Measurements from ENCODE around the gene GRWD1. TPM values are rescaled to one million over a fixed set of nuclear protein-coding genes. Genes with fewer than 3 reads are reported as not detected.
"Not testable (repeated sequence)": the region's sequence is repeated elsewhere in the genome, so short reads cannot be mapped to it uniquely, and the experiment has no call there.

The GRWD1 gene
- total and polyA plus RNA-seq, 2 donors: 8.4 to 20.2 TPM

DNA sequence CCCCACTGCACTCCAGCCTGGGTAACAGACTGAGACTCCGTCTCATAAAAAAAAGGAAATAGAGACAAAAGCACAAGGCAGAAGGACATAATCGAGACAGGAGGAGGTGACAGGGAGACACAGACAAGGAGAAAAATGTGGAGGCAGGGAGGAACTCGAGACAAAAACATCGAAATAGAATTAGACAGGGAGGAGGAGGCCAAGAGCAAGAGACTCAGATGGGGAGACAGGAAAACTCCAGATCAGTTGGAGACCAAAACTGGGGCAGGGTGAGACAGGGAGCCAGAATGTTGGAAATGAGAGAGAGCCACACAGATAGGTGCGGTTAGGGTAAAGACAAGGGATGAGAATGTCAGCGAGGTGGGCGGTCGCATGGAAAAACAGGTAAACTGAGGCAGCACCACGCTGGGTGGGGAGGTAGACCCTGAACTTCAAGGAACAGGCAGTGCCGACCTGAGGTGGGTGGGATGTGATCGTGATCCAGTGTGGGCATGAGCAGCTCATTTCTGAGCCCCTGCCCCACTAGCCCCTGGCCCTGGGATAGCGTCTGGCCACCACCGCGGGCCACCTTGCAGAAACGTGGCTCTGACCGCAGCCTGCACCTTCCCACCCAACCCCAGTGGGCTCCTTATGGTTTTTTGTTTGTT, 38.6 kb downstream of the GRWD1 start:
- WGBS: 95% methylated on average over 16 of the region's 16 CpGs
- Histone ChIP-seq H3K27ac (ENCODE audit: low read depth in 1 of 2, low read length in 1 of 2) (no peak overlapping the region), H3K36me3 (ENCODE audit: control insufficient read depth in 2 of 2, insufficient read depth in 2 of 2, low read length in 1 of 2) (peaks cover 5 to 7% of the 10 kb centered on the region in 2 donors), H3K4me3 (ENCODE audit: low read length in 2 of 2) (no peak overlapping the region), H3K9me3 (ENCODE audit: control insufficient read depth in 2 of 2, insufficient read depth in 1 of 2, low read length in 1 of 2) (no peaks in the 10 kb centered on the region), H3K27me3 (ENCODE audit: control insufficient read depth in 2 of 2, insufficient read depth in 1 of 2, low read length in 1 of 2) (peaks cover 0 to 15% of the 10 kb centered on the region in 2 donors), H3K4me1 (ENCODE audit: control insufficient read depth in 2 of 2, insufficient read depth in 2 of 2, low read length in 2 of 2) (peaks cover 11 to 26% of the 10 kb centered on the region in 2 donors)
- no peak for DNase-seq (ENCODE audit: low read depth in 6 of 9, low spot score in 9 of 9)

DNA sequence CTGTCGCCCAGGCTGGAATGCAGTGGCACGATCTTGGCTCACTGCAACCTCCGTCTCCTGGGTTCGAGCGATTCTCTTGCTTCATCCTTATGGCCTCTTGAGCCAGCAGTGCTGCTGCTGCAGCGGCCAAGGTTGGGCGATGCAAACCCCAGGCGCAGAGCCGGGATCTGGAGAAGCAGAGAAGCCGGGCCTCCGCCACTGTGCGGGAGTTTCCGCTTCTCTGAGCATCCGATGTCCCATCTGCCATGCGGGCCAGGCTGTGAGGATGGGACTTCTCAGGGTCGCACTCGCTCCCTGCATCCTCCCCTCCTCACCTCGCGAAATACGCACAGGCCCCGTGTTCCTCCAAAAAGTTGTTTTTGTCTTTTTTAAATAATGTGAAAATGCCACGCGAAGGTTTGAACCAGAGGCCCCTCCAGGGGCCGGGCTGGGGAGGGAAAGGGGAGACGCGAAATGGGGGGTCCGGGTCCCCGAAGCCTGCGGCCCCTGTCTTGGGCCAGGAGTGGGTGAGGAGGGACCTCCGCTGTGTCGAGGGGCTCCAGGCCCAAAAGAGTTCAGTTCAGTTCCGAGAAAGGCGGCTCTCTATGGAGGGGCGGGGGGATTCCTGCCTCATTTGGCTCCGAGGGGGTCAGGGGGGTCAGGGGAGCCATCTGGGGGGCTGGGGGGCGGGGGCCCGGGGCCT, 39.3 kb downstream of the GRWD1 start:
- H3K27me3 ChIP-seq (ENCODE audit: control insufficient read depth in 2 of 2, insufficient read depth in 1 of 2, low read length in 1 of 2): peaks cover 1 to 21% of the 10 kb centered on the region in 2 donors
- no peak overlapping the region for H3K27ac ChIP-seq (ENCODE audit: low read depth in 1 of 2, low read length in 1 of 2)
- peaks cover 0 to 1% of the 10 kb centered on the region in 2 donors for H3K36me3 ChIP-seq (ENCODE audit: control insufficient read depth in 2 of 2, insufficient read depth in 2 of 2, low read length in 1 of 2)
- no peaks in the 10 kb centered on the region for H3K9me3 ChIP-seq (ENCODE audit: control insufficient read depth in 2 of 2, insufficient read depth in 1 of 2, low read length in 1 of 2)
- DNase-seq (ENCODE audit: low read depth in 6 of 9, low spot score in 9 of 9): no peak
- peaks cover 11 to 27% of the 10 kb centered on the region in 2 donors for H3K4me1 ChIP-seq (ENCODE audit: control insufficient read depth in 2 of 2, insufficient read depth in 2 of 2, low read length in 2 of 2)
- 94% methylated on average over 37 of the region's 37 CpGs for WGBS
- no peak overlapping the region for H3K4me3 ChIP-seq (ENCODE audit: low read length in 2 of 2)

DNA sequence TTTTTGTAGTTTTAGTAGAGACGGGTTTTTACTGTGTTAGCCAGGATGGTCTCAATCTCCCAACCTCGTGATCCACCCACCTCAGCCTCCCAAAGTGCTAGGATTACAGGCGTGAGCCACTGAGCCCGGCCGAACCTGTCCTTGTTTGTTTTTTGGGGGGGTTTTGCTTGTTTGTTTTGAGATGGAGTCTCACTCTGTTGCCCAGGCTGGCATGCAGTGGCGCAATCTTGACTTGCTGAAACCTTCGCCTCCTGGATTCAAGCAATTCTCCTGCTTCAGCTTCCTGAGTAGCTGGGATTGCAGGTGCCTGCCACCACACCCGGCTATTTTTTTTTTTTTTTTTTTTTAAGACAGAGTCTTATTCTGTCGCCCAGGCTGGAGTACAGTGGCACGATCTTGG, 40.9 kb downstream of the GRWD1 start:
- Histone ChIP-seq H3K27me3 (ENCODE audit: control insufficient read depth in 2 of 2, insufficient read depth in 1 of 2, low read length in 1 of 2) (peaks cover 12 to 37% of the 10 kb centered on the region in 2 donors), H3K4me1 (ENCODE audit: control insufficient read depth in 2 of 2, insufficient read depth in 2 of 2, low read length in 2 of 2) (peaks cover 11 to 25% of the 10 kb centered on the region in 2 donors)
- not testable (repeated sequence) for H3K27ac ChIP-seq (ENCODE audit: low read depth in 1 of 2, low read length in 1 of 2); H3K4me3 ChIP-seq (ENCODE audit: low read length in 2 of 2); H3K36me3 ChIP-seq (ENCODE audit: control insufficient read depth in 2 of 2, insufficient read depth in 2 of 2, low read length in 1 of 2); H3K9me3 ChIP-seq (ENCODE audit: control insufficient read depth in 2 of 2, insufficient read depth in 1 of 2, low read length in 1 of 2); DNase-seq (ENCODE audit: low read depth in 6 of 9, low spot score in 9 of 9)
- 92% methylated on average over 10 of the region's 10 CpGs for WGBS

DNA sequence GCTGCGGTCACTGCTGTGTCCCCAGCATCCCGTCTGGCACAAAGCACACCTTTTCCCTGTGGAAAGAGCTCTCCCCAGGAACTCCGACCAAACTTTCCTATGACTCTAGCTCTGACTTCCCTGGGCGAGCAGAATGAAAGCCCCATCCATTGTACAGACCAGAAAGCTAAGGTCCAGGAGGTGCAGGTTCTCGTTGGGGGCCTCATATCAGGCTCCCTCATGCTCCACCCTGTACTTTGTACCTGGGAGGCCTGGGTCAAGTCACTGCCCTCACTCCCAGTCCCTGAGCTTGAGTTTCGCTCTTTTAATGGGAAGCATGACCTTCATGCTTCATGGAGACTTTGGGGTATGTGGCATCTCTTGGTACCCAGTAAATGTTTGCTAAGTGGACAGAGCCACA, 41.8 kb downstream of the GRWD1 start:
- H3K27ac ChIP-seq (ENCODE audit: low read depth in 1 of 2, low read length in 1 of 2): no peak overlapping the region
- WGBS: 95% methylated on average over 6 of the region's 6 CpGs
- no peak for DNase-seq (ENCODE audit: low read depth in 6 of 9, low spot score in 9 of 9)
- H3K4me1 ChIP-seq (ENCODE audit: control insufficient read depth in 2 of 2, insufficient read depth in 2 of 2, low read length in 2 of 2): peaks cover 14 to 25% of the 10 kb centered on the region in 2 donors
- peaks cover 0 to 4% of the 10 kb centered on the region in 2 donors for H3K9me3 ChIP-seq (ENCODE audit: control insufficient read depth in 2 of 2, insufficient read depth in 1 of 2, low read length in 1 of 2)
- H3K4me3 ChIP-seq (ENCODE audit: low read length in 2 of 2): no peak overlapping the region
- peaks cover 19 to 46% of the 10 kb centered on the region in 2 donors for H3K27me3 ChIP-seq (ENCODE audit: control insufficient read depth in 2 of 2, insufficient read depth in 1 of 2, low read length in 1 of 2)
- H3K36me3 ChIP-seq (ENCODE audit: control insufficient read depth in 2 of 2, insufficient read depth in 2 of 2, low read length in 1 of 2): no peaks in the 10 kb centered on the region

DNA sequence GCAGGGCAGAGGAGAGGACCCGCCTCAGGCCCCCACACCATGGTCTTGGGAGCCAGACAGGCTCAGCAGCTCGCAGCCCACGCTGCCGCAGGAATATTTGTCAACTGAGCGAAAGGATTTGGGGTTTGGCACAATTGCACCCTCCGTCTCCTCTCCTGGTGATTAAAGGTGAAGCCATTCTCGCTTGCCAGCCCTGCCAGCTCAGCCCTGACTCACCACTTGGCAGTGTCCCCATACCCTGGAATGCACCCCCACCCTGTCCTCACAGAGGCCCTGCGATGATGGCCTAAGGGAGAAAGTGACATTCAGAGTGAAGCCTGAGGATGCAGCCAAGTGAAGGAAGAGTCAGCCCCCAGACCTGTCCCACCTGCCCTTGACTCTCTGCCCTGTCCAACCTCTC, 42.2 kb downstream of the GRWD1 start:
- Histone ChIP-seq H3K27ac (ENCODE audit: low read depth in 1 of 2, low read length in 1 of 2) (no peak overlapping the region), H3K4me1 (ENCODE audit: control insufficient read depth in 2 of 2, insufficient read depth in 2 of 2, low read length in 2 of 2) (peaks cover 14 to 29% of the 10 kb centered on the region in 2 donors), H3K36me3 (ENCODE audit: control insufficient read depth in 2 of 2, insufficient read depth in 2 of 2, low read length in 1 of 2) (no peaks in the 10 kb centered on the region), H3K27me3 (ENCODE audit: control insufficient read depth in 2 of 2, insufficient read depth in 1 of 2, low read length in 1 of 2) (peaks cover 23 to 50% of the 10 kb centered on the region in 2 donors), H3K4me3 (ENCODE audit: low read length in 2 of 2) (no peak overlapping the region), H3K9me3 (ENCODE audit: control insufficient read depth in 2 of 2, insufficient read depth in 1 of 2, low read length in 1 of 2) (peaks cover 0 to 8% of the 10 kb centered on the region in 2 donors)
- WGBS: 94% methylated on average over 8 of the region's 8 CpGs
- no peak for DNase-seq (ENCODE audit: low read depth in 6 of 9, low spot score in 9 of 9)

DNA sequence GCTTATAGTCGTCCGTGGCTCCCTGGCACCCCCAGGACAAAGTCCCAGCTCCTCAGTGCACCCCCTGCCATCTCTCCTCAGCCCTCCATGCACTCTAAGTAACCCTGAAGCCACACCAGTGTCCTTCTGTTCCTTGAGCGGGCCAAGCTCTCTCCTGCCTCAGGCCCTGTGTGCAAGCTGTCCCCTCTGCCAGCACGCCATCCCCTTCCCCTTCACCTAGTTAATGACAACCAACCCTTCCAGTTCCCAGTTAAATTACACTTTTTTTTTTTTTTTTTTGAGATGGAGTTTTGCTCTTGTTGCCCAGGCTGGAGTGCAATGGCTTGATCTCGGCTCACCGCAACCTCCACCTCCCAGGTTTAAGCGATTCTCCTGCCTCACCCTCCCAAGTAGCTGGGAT, 42.7 kb downstream of the GRWD1 start:
- H3K36me3 ChIP-seq (ENCODE audit: control insufficient read depth in 2 of 2, insufficient read depth in 2 of 2, low read length in 1 of 2); H3K4me3 ChIP-seq (ENCODE audit: low read length in 2 of 2); DNase-seq (ENCODE audit: low read depth in 6 of 9, low spot score in 9 of 9); H3K27ac ChIP-seq (ENCODE audit: low read depth in 1 of 2, low read length in 1 of 2): not testable (repeated sequence)
- peaks cover 0 to 13% of the 10 kb centered on the region in 2 donors for H3K9me3 ChIP-seq (ENCODE audit: control insufficient read depth in 2 of 2, insufficient read depth in 1 of 2, low read length in 1 of 2)
- WGBS: 97% methylated on average over 7 of the region's 7 CpGs
- H3K4me1 ChIP-seq (ENCODE audit: control insufficient read depth in 2 of 2, insufficient read depth in 2 of 2, low read length in 2 of 2): peaks cover 14 to 29% of the 10 kb centered on the region in 2 donors
- H3K27me3 ChIP-seq (ENCODE audit: control insufficient read depth in 2 of 2, insufficient read depth in 1 of 2, low read length in 1 of 2): peaks cover 29 to 55% of the 10 kb centered on the region in 2 donors

DNA sequence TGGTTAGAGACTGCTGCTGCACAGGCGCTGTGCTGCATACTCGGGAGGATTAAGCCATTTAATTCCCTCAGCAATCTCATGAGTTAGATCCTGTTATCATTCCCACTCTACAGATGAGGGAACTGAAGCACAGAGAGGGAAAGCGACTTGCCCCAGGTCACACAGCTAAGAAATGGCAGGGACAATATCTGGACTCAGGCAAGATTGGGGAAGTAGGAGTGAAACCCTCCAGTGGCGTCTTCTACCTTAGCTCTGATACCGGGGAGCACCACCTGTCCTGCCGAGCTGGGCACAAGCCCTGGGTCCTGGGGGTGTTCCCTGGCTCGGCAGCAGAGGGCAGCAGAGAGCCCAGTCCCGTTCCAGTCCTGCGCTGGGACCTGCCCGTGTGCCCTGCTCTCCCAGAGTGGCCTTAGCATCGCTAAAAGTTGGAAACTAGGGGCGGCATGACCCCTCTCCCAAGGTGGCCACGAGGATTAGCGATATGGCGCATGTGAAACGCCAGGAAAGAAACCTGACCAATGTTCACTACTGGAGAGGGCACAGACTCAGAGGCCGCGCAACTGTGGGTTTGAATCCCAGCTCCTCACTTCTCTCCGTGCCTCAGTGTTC, 43.9 kb downstream of the GRWD1 start:
- H3K27ac ChIP-seq (ENCODE audit: low read depth in 1 of 2, low read length in 1 of 2): no peak overlapping the region
- DNase-seq (ENCODE audit: low read depth in 6 of 9, low spot score in 9 of 9): peak in 3 of 9 donors; percentile 63 to 78 (median 70)
- H3K4me1 ChIP-seq (ENCODE audit: control insufficient read depth in 2 of 2, insufficient read depth in 2 of 2, low read length in 2 of 2): peaks cover 14 to 29% of the 10 kb centered on the region in 2 donors
- H3K4me3 ChIP-seq (ENCODE audit: low read length in 2 of 2): no peak overlapping the region
- peaks cover 0 to 14% of the 10 kb centered on the region in 2 donors for H3K9me3 ChIP-seq (ENCODE audit: control insufficient read depth in 2 of 2, insufficient read depth in 1 of 2, low read length in 1 of 2)
- WGBS: 27% methylated on average over 19 of the region's 19 CpGs
- H3K36me3 ChIP-seq (ENCODE audit: control insufficient read depth in 2 of 2, insufficient read depth in 2 of 2, low read length in 1 of 2): no peaks in the 10 kb centered on the region
- peaks cover 40 to 66% of the 10 kb centered on the region in 2 donors for H3K27me3 ChIP-seq (ENCODE audit: control insufficient read depth in 2 of 2, insufficient read depth in 1 of 2, low read length in 1 of 2)

DNA sequence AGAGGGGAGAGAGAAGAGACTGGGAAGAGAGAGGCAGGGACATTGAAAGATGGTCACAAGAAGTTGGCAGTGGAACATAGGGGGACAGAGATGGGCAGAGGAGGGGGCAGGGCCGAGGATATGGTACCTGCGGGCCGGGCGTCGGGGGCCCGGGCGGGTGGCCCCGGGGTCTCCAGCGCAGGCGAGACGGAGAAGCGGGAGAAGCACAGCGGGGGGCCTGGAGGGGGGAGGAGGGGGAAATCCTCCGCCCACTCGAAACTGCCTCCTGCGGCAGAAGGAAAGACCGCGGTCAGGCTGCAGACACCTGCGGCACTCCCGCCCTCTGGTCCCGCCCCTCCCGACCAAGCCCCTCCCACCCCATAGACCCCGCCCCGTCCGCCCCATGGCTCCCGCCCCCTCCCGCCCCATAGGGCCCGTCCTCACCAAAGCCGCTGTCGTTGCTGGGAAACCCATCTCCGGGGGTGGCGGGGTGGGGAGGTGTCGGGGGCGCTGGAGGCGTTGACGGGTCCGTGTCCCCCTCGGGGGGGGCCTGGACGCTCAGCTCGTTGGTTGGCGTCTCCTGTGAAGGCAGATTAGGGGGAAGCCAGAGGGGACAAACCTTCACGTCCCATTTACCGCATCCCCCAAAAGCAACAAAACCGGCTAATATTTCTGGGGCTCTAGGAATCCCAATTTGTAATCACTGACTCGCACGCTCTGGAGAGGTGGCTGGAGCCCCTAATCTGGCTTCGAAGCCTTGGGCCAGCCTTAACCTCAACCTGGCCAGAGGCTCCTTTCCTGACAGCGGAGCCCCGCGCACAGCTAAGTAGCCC, 45.4 kb downstream of the GRWD1 start:
- 6% methylated on average over 50 of the region's 50 CpGs for WGBS
- Histone ChIP-seq H3K4me3 (ENCODE audit: low read length in 2 of 2) (peak overlapping the region in 1 of 2 donors; percentile 25), H3K27me3 (ENCODE audit: control insufficient read depth in 2 of 2, insufficient read depth in 1 of 2, low read length in 1 of 2) (peaks cover 52 to 80% of the 10 kb centered on the region in 2 donors), H3K27ac (ENCODE audit: low read depth in 1 of 2, low read length in 1 of 2) (no peak overlapping the region), H3K36me3 (ENCODE audit: control insufficient read depth in 2 of 2, insufficient read depth in 2 of 2, low read length in 1 of 2) (no peaks in the 10 kb centered on the region), H3K9me3 (ENCODE audit: control insufficient read depth in 2 of 2, insufficient read depth in 1 of 2, low read length in 1 of 2) (peaks cover 0 to 14% of the 10 kb centered on the region in 2 donors), H3K4me1 (ENCODE audit: control insufficient read depth in 2 of 2, insufficient read depth in 2 of 2, low read length in 2 of 2) (peaks cover 14 to 29% of the 10 kb centered on the region in 2 donors)
- DNase-seq (ENCODE audit: low read depth in 6 of 9, low spot score in 9 of 9): peak in 3 of 9 donors; percentile 49 to 65 (median 50)
